Stimulated activated naive CD4-positive, alpha-beta T cell treated with Interleukin-2 at 50 U/mL for 16 hours (primary cell): Measurements from ENCODE around the gene PLS1.
A peak's percentile ranks its signal among the peaks of the same experiment; 100 is the strongest.
"Not testable (repeated sequence)": the region's sequence is repeated elsewhere in the genome, so short reads cannot be mapped to it uniquely, and the experiment has no call there.

Source experiments
- DNase-seq: peaks from one replicate; lab custom pipeline; 2025; lab: John Stamatoyannopoulos, UW

PLS1 gene

DNA sequence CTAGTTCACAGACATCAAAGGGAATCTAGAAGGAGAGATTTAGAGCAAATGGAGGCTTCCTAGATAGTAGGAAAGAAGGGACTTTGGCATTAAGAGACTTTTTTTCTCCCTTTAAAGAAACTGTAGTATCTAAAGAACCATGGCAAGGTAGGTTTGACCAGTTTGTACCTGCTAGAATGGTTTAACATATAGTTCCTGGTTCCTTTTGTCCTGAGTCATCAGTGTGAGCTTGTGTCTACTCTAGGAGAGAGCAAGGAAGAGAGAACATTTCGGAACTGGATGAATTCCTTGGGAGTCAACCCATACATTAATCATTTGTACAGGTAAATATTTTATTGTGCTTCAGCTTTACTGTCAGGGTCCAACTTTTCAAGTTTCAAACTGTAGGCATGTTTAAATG is 98.0 kb downstream of the PLS1 start:
- DNase-seq: no peak

DNA sequence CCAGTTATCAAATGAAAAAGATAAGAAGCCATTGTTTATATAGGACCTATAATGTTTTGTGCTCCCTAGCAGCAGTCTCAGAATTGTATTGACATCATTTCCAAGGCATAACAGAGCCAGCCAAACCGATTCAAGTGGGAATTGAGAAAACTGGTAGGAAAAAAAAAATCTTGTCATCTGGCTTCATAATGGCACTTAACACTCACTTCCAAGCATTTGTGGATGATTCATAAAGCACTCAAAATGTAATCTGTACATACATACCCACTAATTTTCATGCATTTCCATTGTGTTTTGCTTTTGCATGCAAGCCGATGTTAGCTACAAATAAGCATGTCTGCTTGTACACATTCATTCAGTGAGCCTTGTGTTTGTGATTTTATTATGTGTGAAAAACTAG is 109.0 kb downstream of the PLS1 start:
- DNase-seq: no peak

DNA sequence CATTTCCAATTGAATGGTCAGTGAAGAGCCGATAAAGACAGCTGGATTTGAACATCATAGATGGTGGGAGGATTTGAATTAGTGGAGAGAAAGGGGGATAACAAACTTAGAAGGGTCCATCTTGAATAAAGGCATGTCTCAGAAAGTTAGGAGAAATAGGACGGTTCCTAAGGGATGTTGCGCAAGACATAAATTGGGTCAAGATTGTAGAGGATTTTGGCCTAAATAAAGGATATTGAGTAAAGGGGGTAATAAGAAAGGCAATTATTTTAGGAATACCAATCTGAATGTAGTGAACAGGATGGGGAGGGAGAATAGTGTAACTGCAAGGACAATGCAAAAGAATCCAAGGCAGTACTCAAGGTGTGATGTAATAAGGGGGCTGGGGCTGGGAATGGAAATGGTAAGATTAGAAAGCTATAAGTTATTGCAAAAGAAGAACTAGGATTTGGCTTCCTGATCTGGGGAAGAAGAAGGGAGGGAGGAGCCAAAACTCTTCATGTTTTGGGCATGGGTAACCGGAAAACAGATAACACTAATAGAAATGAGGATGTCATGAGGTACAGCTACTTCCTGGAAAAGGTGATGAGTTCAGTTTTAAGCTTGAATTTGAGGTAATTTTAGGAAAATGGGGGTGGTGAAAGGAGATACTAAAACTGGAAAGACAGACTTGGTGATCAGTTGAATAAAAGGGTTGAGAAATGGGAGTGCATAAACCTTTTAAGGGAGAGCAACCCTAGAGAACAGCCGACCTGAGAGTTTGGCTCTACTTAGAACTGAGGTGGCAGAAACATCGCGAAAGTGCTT is 110.3 kb downstream of the PLS1 start:
- no peak for DNase-seq

DNA sequence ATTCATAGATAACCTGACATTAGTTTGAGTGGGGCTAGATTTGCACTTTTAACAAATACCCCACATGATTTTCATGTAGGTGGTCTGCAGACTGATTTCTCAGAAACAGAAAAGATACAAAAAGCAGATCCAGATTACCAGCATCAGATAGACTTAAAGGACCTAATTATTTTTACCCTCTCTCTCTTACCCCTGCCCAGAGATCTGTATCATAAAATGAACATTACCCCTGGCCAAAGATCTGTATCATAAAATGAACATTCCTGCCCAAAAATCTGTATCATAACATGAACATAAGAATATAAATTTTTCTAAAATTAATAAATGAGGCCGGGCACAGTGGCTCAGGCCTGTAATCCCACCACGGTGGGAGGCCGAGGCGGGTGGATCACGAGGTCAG is 113.0 kb downstream of the PLS1 start:
- no peak for DNase-seq

DNA sequence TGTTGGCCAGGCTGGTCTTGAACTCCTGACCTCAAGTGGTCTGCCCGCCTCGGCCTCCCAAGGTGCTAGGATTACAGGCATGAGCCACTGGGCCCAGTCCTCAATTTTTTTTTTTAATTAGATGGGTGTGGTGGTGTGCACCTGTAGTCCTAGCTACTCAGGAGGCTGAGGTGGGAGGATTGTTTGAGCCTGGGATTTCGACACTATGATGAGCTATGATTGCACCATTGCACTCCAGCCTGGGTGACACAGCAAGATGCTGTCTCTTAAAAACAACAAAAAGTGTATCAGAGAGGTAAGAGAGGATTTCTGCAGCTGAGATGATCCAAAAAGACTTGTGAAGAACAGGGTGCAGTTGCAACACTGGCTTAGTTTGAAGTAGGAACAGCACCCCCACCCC is 118.7 kb downstream of the PLS1 start:
- not testable (repeated sequence) for DNase-seq

DNA sequence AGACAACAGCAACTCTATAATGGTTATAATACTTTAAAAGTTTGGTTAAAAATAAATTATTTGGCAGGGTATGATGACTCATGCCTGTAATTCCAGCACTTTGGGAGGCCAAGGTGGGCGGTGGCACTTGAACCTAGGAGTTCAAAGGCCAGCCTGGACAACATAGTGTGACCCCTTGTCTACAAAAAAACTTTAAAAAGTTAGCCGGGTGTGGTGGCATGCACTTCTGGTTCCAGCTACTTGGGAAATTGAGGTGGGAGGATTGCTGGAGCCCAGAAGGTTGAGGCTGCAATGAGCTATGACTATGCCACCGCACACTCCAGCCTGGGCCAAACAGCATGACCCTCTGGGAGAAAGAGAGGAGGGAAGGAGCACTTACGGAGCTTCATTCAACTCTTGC is 119.9 kb downstream of the PLS1 start:
- DNase-seq: no peak

DNA sequence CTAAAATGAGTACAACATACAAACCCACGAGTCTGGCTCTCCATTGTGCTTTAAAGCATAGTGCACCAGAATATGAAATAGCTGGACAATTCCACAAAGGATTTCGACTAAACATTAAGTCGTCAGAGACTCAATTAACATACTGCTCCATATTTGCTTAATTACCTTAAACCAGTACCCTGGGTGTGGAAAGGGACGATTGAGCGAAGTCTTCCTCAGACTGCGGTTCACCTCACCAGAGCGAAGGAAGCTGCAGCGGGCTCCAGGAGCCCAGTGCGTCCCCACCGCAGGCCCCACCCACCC is 127.4 kb downstream of the PLS1 start:
- no peak for DNase-seq

DNA sequence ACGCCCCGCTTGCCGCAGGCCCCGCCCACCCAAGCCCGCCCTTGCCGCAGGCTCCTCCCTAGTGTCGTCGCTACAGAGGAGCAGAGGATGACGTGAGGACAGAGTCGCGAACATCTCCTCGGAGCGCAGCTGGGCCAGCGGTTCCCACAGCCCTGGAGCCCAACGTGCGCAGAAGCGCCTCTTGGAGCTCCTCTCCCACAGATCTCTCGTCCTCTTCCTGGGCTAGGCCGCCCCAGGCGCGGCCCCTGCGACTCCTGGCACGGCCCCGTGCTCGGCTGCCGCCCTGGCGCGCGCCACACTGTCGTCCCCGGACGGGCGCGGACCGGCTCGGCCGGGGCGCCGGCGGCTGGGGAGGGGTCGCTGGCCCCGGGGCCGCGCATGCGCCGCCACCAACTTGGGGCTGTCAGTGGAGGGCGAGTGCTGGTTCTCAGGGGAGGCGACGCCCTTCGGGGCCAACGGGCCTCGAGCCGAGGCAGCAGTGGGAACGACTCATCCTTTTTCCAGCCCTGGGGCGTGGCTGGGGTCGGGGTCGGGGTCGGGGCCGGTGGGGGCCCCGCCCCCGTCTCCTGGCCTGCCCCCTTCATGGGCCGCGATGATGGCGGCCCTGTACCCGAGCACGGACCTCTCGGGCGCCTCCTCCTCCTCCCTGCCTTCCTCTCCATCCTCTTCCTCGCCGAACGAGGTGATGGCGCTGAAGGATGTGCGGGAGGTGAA is 127.9 kb downstream of the PLS1 start, which contains the start of gene TRPC1:
Gene TRPC1 (plus strand): TSS at position 67 of the 714 bp plus-strand sequence. CDS start 526 bp downstream, at position 593.
- DNase-seq: peak; percentile 79

DNA sequence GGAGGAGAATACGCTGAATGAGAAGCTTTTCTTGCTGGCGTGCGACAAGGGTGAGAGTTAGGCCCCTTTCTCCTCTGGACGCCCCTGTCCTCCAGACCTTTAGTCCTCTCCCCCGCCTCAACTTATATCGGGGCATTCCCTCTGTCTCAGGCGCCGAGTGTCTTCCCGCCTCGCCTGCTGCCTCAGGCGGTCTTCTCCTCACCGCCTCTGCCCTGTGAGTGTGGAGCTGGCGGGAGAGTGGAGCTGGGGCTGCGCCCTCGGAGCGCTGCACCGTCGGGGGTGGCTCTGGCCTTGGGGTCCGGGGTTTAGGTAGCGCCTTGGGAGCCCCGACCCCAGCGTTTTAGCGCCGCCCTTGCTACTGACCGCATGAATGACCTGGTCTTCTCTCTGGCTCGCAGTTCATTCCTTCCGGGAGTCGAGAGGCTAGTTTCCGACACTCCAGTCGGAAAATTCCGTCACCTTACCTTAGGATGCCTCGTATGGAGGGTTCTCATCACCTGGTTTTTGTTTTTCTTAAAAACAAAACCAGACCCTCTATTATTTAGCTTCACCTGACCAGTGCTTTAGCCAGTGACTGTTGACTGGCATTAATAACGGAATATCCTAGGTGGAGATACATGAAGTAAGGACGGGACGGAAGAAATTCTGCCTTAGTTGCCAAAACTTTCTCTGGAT is 128.6 kb downstream of the PLS1 start:
- DNase-seq: peak; percentile 1

DNA sequence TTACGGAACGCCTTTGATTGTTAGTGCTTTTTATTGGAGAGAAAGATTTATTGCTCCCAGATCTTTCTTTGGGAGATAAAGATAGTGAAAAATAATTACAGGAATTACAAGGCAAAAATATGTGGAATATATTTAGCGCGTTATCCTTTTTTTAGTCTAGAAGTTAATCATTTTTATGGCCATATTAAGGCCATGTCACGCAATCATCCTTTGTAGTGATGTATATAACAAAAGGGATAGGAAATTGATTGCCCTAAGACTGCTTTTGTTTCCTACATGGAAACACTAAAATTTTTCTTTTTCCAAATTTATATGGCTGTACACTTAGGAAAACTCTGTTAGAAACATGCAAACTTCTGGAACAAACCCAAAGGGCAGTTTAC is 129.2 kb downstream of the PLS1 start:
- DNase-seq: no peak

DNA sequence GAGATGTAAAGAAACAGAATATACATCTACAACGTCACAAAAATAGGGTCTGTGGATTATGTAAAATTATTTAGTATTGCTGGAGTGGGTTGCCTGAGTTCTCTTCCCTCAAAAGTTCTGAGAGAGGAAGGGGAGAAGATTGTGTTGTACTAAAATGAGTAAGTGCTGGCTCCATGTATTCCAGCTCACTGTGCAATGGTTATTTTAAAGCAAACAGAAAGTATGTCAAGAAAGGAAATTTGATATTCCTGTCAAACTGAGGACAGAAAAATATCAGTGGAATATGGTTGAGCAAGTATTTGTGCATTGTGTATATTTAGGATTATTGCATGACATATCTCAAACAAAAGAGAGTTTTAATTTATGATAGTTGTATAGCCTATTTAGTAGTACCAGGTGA is 129.8 kb downstream of the PLS1 start:
- no peak for DNase-seq

DNA sequence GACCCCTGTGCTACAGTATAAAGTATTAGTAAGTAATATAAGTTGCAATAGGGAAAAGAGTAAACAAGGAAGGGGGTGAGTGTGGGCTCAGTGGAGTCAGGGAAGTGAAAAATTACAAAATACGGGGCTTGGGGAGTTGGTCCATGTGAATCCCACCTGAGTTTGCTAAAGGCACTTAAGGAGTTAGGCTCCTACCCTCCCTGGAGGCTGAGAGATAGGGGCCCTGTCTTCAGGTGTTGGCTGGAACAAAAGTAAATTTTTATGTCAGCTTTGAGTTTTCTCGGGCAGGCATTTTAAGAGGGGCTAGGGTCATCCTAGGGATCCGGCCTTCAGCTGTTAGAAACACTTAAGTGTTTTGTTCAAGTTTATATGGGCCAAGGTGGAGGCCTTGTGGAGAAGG is 135.9 kb downstream of the PLS1 start:
- no peak for DNase-seq

DNA sequence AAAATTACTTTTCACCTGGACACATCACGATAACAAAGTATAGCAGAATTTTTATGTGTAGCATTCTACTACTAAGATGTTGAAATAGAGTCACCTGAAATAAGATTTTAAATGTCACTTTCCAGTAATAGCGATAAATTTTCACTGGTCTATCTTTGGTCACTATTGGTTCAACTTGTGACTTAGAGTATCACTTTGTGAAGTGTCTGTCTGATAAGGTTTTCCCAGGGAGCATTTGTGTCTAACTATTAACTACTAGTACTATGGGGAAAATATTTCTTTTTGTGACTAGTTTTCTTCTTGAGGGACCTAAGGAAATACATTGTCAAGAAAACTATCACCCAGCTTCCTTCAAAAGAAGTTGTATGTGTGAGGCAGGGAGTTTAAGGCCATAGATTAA is 138.6 kb downstream of the PLS1 start:
- DNase-seq: no peak

DNA sequence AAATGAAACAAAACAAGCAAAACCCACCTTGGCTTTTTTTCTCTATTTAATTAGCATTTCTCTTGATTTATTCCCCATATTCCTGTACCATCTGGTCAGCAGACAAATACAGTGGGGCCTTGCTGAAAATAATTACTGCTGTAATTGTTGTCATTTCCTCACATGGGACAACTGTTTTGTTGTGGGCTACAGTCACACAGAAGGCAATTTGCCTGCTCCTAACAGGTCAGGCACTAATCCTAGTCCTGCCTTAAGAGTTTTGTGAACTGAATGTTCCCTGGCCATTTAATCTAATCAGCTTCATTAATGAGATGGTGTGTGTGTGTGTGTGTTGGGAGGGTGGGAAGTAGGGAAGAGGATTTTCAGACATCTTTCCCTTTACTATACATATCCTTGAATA is 139.3 kb downstream of the PLS1 start:
- DNase-seq: no peak

DNA sequence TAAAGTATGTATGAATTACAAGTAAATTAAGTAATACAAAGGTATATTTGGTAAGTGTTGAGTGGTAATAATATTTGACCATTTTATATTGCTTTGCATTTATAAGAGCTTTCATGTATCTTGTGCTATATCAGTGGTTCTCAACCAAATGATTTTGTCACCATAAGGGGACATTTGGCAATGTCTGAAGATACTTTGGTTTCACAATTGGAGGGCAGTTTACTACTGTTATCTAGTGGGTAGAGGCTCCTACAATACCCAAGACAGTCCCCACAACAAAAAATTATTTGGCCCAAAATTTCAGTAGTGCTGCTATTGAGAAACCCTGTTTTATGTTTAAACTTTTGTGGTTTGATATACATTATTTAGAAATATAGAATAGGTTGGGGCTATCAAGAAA is 142.2 kb downstream of the PLS1 start:
- no peak for DNase-seq

DNA sequence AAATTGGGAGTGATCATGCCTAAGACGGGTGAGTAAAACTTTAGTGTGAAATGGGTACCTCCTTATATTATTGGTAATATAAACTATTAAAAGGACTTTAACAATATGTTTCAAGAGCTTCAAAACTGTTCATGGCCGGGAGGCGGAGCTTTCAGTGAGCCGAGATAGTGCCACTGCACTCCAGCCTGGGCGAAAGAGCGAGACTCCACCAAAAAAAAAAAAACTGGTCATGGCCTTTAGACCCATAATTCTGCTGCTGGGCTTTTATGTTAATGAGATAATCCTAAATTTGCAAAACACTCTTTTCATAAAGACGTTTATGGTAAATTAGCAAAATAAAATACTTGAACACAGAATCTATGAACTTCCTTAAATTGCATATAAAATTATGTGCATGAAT is 150.5 kb downstream of the PLS1 start:
- DNase-seq: no peak

DNA sequence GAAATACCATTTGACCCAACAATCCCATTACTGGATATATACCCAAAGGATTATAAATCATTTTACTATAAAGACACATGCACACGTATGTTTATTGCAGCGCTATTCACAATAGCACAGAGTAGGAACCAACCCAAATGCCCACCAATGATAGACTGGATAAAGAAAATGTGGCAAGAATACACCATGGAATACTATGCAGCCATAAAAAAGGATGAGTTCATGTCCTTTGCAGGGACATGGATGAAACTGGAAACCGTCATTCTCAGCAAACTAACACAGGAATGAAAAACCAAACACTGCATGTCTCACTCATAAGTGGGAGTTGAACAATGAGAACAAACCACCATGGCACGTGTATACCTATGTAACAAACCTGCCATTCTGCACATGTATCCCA is 154.3 kb downstream of the PLS1 start:
- not testable (repeated sequence) for DNase-seq

DNA sequence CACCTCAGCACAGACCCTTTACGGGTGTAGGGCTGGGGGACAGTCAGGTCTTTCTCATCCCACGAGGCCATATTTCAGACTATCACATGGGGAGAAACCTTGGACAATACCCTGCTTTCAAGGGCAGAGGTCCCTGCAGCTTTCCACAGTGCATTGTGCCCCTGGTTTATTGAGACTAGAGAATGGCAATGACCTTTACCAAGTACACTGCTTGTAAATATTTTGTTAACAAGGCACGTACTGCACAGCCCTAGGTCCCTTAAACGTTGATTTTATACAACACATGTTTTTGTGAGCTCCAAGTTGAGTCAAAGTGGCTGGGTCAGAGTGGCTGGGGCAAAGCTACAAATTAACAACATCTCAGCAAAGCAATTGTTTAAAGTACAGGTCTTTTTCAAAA is 156.4 kb downstream of the PLS1 start:
- not testable (repeated sequence) for DNase-seq

DNA sequence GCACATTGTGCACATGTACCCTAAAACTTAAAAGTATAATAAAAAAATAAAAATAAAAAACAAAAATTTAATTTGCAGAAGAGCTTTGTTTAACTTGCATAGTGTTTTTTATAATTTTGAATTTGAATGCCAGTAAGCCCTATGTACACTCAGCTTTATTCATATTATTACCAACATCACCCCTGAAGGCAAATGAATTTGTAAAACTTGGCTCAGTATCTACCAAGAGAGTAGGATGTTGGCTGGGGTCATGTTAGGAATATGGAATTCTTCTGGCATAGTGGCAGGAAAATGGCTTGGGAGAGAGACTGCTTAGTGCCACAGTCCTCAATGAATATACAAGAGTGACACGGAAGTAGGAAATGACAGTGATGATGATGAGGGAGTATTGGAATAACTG is 158.3 kb downstream of the PLS1 start:
- no peak for DNase-seq
